Raji (cell line): Measurements from ENCODE around the gene MAPK6.

Experiments used
- POLR2A ChIP-seq: IDR thresholded peaks from 2 replicates; pipeline ENCODE4 v1.6.1; 2011; ENCODE audit warnings: low read depth, low read length, control low read depth; ENCODE audit not compliant: insufficient read depth

Gene MAPK6

GRCh38 chr15:52066842-52067544 is 48.0 kb downstream of the MAPK6 start:
- no peak for TF ChIP-seq POLR2A

- TF ChIP-seq POLR2A: no peak
These were observed 48.5 kb downstream of the MAPK6 start for GRCh38 chr15:52067545-52067926.

- no peak for TF ChIP-seq POLR2A
These were observed 49.1 kb downstream of the MAPK6 start for GRCh38 chr15:52068004-52068615.

GRCh38 chr15:52069559-52069958 is 50.5 kb downstream of the MAPK6 start:
- TF ChIP-seq POLR2A: no peak

GRCh38 chr15:52071570-52071969 is 52.6 kb downstream of the MAPK6 start:
- TF ChIP-seq POLR2A: no peak

GRCh38 chr15:52076889-52077781 is 58.1 kb downstream of the MAPK6 start:
- TF ChIP-seq POLR2A: no peak

GRCh38 chr15:52078197-52078875 is 59.3 kb downstream of the MAPK6 start:
- TF ChIP-seq POLR2A: no peak

- no peak for TF ChIP-seq POLR2A
These were observed 60.1 kb downstream of the MAPK6 start for GRCh38 chr15:52078876-52079700.

GRCh38 chr15:52080031-52080430 is 61.0 kb downstream of the MAPK6 start:
- no peak for TF ChIP-seq POLR2A

GRCh38 chr15:52080706-52081392 is 61.8 kb downstream of the MAPK6 start:
- TF ChIP-seq POLR2A: no peak

GRCh38 chr15:52082197-52083036 is 63.4 kb downstream of the MAPK6 start:
- TF ChIP-seq POLR2A: no peak

GRCh38 chr15:52083603-52084002 is 64.6 kb downstream of the MAPK6 start:
- TF ChIP-seq POLR2A: no peak

- TF ChIP-seq POLR2A: no peak
These were observed 66.3 kb downstream of the MAPK6 start for GRCh38 chr15:52085299-52085698.
